Mesothelial cell of epicardium (in vitro differentiated cells): ENCODE measurements around the gene CCSER1. TPM values are rescaled to one million over a fixed set of nuclear protein-coding genes. Genes with fewer than 3 reads are reported as not detected.

Experiments
- DNase-seq, 2 experiments: peaks; one replicate each; pipeline ENCODE4 v3.0.0; 2021; ENCODE audit warnings: low spot score in 2 of 2; ENCODE audit not compliant: unreplicated experiment in 2 of 2
- H3K27ac Mint-ChIP-seq: 2 replicates; pipeline ENCODE4 v1.8.0; 2021; ENCODE audit warnings: mixed read lengths
- H3K27me3 Mint-ChIP-seq: 2 replicates; pipeline ENCODE4 v1.8.0; 2021; ENCODE audit warnings: low read depth, mixed read lengths
- H3K36me3 Mint-ChIP-seq: 2 replicates; pipeline ENCODE4 v1.8.0; 2021; ENCODE audit warnings: mixed read lengths
- H3K4me1 Mint-ChIP-seq: 2 replicates; pipeline ENCODE4 v1.8.0; 2021; ENCODE audit warnings: mixed read lengths
- H3K4me3 Mint-ChIP-seq: 2 replicates; pipeline ENCODE4 v1.8.0; 2021; ENCODE audit warnings: mild to moderate bottlenecking, moderate library complexity, mixed read lengths
- H3K9me3 Mint-ChIP-seq: 2 replicates; pipeline ENCODE4 v1.8.0; 2021; ENCODE audit warnings: mixed read lengths
- total RNA-seq: library from RNA; stranded (reverse); gene quantifications from 3 replicates; pipeline ENCODE4 v1.2.1, GENCODE V29; 2021
- TF ChIP-seq, protein P1 (sequence below): fragments of 200-600 bp; sonication (generic); IDR thresholded peaks from one replicate; pipeline ENCODE4 v1.5.0; 2021; ENCODE audit warnings: antibody characterized with exemption; ENCODE audit not compliant: unreplicated experiment

The CCSER1 gene
- total RNA-seq, 1 donor from 2014 or later, result 7.2 TPM

DNA sequence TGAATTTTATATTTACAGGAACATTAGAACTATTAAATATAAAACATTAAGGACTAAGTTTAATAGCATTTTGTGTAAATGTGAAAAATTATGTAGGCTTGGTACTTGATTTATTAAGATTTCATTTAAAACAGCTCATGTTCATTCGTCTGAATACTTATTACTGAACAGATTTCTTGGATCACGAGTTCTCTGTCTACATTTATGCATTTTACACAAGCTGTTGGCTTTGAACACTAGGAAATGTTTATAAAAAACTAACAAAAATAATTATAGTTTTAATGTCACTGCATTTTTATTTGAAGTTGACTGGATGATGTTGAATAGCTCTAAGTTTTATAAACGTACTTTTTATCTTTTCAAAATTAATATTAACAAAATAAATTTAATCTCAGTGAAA lies 888.7 kb downstream of the CCSER1 start:
- H3K27me3 Mint-ChIP-seq, result no peaks in the 10 kb centered on the region
- no peak for DNase-seq
- no peaks in the 10 kb centered on the region for H3K36me3 Mint-ChIP-seq
- TF ChIP-seq, protein P1, sequence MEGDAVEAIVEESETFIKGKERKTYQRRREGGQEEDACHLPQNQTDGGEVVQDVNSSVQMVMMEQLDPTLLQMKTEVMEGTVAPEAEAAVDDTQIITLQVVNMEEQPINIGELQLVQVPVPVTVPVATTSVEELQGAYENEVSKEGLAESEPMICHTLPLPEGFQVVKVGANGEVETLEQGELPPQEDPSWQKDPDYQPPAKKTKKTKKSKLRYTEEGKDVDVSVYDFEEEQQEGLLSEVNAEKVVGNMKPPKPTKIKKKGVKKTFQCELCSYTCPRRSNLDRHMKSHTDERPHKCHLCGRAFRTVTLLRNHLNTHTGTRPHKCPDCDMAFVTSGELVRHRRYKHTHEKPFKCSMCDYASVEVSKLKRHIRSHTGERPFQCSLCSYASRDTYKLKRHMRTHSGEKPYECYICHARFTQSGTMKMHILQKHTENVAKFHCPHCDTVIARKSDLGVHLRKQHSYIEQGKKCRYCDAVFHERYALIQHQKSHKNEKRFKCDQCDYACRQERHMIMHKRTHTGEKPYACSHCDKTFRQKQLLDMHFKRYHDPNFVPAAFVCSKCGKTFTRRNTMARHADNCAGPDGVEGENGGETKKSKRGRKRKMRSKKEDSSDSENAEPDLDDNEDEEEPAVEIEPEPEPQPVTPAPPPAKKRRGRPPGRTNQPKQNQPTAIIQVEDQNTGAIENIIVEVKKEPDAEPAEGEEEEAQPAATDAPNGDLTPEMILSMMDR, result no peak
- no peak overlapping the region for H3K27ac Mint-ChIP-seq
- peaks cover 1% of the 10 kb centered on the region for H3K4me1 Mint-ChIP-seq
- no peaks in the 10 kb centered on the region for H3K9me3 Mint-ChIP-seq
- H3K4me3 Mint-ChIP-seq, result no peak overlapping the region

DNA sequence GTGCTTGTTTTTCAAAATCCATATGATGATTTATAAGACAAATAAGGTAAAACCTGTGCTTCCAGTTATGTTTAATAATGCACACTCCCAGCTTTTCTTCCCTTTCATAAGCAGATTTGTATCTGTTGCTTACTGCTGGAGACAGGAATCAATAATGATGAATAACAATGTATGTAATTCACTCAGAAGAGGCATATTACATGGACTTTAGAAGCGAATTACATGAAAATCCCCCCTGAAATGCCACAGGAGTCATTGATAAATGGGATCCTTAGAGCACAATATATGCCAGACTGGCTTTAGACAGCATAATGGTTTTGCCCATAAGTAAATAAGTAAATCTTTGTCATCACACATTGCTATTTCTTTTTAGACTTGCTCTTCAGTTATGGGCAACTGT lies 892.3 kb downstream of the CCSER1 start:
- peaks cover 1% of the 10 kb centered on the region for H3K4me1 Mint-ChIP-seq
- no peak overlapping the region for H3K27ac Mint-ChIP-seq
- no peak overlapping the region for H3K4me3 Mint-ChIP-seq
- H3K36me3 Mint-ChIP-seq, result no peaks in the 10 kb centered on the region
- H3K9me3 Mint-ChIP-seq, result no peaks in the 10 kb centered on the region
- H3K27me3 Mint-ChIP-seq, result no peaks in the 10 kb centered on the region
- no peak for DNase-seq
- TF ChIP-seq, protein P1, result no peak

DNA sequence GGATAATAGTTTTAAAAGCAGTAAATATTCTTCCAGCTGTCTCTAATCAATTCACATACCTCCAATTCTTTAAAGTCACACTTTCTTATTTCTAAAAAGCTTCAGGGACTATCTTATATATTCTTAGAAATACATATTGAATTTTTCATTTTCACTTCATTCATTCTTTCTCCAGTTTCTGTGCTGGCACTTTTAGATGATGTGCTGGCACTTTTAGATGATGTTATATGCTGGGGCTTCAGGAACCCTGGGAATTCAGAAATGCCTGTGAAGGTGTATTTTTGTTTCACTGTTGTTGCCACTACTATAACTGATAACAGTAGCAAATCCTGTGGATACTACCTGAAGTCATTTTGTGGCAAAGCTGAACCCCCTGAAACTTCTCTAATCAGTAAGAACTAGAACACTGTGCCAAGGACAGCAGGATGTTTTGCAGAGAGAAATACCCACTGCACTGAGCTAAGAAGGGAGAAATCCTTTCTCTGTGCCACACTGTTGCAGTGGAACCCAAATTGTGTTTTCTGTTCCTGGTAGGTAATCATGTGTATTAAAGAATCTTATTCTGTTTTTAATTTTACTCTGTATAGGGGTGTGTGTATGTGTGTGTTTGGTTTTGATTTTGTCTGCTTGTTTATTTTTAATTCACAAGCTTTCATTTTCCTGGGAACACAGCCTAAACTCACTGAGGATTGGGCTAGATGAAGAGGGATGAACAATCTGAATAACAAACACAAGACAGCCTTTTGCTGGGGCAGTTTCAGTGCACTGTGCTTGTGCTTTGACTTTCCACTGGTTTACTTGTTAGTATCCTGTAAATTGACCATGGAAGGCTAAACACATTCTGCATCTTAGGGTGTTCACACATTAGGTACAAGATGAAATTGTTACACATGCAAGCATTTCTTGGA lies 898.3 kb downstream of the CCSER1 start:
- no peak for DNase-seq
- Mint-ChIP-seq H3K4me1 (no peaks in the 10 kb centered on the region), H3K9me3 (no peaks in the 10 kb centered on the region), H3K27me3 (no peaks in the 10 kb centered on the region), H3K36me3 (no peaks in the 10 kb centered on the region), H3K4me3 (no peak overlapping the region), H3K27ac (no peak overlapping the region)
- TF ChIP-seq, protein P1, result no peak

DNA sequence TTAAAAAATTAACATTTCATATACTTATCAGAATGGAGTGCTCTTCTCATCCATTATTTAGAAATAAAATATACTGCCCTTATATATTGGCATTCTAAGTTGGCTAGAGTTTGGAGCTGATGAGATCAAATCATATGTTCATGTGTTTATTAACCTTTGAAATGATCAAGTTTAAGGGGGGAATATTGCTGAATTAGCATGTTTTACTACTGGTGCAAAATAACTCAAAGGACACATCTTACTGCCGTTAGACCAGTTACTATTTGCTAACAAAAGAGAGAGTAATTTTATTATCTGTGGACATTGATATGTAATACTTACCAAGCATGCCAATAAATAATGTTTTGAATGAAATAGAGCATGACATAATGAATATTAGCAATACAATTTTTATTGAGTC lies 901.0 kb downstream of the CCSER1 start:
- H3K36me3 Mint-ChIP-seq, result no peaks in the 10 kb centered on the region
- TF ChIP-seq, protein P1, result no peak

DNA sequence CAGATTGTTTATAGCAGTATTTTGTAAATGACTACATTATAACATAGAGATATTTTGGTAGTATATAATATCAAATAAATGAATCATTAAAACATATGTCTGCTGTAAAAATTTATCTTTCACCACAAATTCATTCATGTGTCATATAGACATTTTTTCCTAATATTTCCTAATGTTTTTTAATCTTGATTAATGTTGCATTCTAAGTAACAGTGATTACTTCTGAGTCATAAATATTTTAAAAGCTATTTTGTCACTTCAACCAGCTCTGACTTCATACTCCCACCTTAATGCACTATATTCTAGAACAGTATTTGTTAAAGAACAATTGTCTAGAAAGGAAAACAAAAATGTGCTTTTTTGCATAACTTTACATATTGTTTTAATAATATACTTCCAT lies 904.6 kb downstream of the CCSER1 start:
- Mint-ChIP-seq H3K36me3 (no peaks in the 10 kb centered on the region), H3K9me3 (no peaks in the 10 kb centered on the region), H3K4me1 (peaks cover 7% of the 10 kb centered on the region), H3K4me3 (no peak overlapping the region), H3K27ac (no peak overlapping the region), H3K27me3 (no peaks in the 10 kb centered on the region)
- DNase-seq, result no peak
- TF ChIP-seq, protein P1, result no peak

More for the DNA sequence above, 901.0 kb downstream of the CCSER1 start:
- H3K4me1 Mint-ChIP-seq, result peaks cover 7% of the 10 kb centered on the region
- H3K9me3 Mint-ChIP-seq, result no peaks in the 10 kb centered on the region
- H3K4me3 Mint-ChIP-seq, result no peak overlapping the region
- DNase-seq, result no peak
- H3K27ac Mint-ChIP-seq, result no peak overlapping the region
- H3K27me3 Mint-ChIP-seq, result no peaks in the 10 kb centered on the region
